Inflammatory macrophage (primary cell): ENCODE measurements around the gene ANO1.
"Not testable (repeated sequence)": the region's sequence is repeated elsewhere in the genome, so short reads cannot be mapped to it uniquely, and the experiment has no call there.

Source experiments
- DNase-seq, 2 donors: peaks; one replicate each; pipeline ENCODE4 v3.0.0-alpha.2; 2020 to 2022

Gene ANO1

GRCh38 chr11:70194792-70195791 lies 117.0 kb downstream of the ANO1 start:
- DNase-seq, result no peak

GRCh38 chr11:70200212-70200844 lies 122.2 kb downstream of the ANO1 start:
- no peak for DNase-seq

- not testable (repeated sequence) for DNase-seq
Observed at GRCh38 chr11:70201047-70201446, 122.9 kb downstream of the ANO1 start.

- DNase-seq, result peak; percentile 11 to 38
Observed at GRCh38 chr11:70201882-70202861, 124.1 kb downstream of the ANO1 start.

- DNase-seq, result peak; percentile 96 to 97
Observed at GRCh38 chr11:70202920-70203750, 125.0 kb downstream of the ANO1 start, which contains the start of gene FADD. Gene FADD (plus strand): TSS chr11:70203296. CDS start chr11:70203460, 164 bp downstream.

GRCh38 chr11:70203751-70204465 lies 125.8 kb downstream of the ANO1 start:
- DNase-seq, result peak; percentile 72 to 78

GRCh38 chr11:70204466-70204799 lies 126.3 kb downstream of the ANO1 start:
- DNase-seq, result no peak

GRCh38 chr11:70205049-70205725 lies 127.1 kb downstream of the ANO1 start:
- DNase-seq, result no peak

GRCh38 chr11:70205766-70206165 lies 127.6 kb downstream of the ANO1 start:
- DNase-seq, result no peak

GRCh38 chr11:70206226-70206981 lies 128.3 kb downstream of the ANO1 start:
- no peak for DNase-seq

GRCh38 chr11:70206982-70207376 lies 128.9 kb downstream of the ANO1 start:
- DNase-seq, result no peak

GRCh38 chr11:70207531-70208131 lies 129.5 kb downstream of the ANO1 start:
- DNase-seq, result no peak

- DNase-seq, result no peak
Observed at GRCh38 chr11:70209391-70209912, 131.3 kb downstream of the ANO1 start.

- DNase-seq, result no peak
Observed at GRCh38 chr11:70210051-70210501, 132.0 kb downstream of the ANO1 start.

- DNase-seq, result no peak
Observed at GRCh38 chr11:70210530-70210929, 132.4 kb downstream of the ANO1 start.

- DNase-seq, result no peak
Observed at GRCh38 chr11:70212227-70212811, 134.2 kb downstream of the ANO1 start.

- not testable (repeated sequence) for DNase-seq
Observed at GRCh38 chr11:70217388-70217787, 139.3 kb downstream of the ANO1 start.

GRCh38 chr11:70218076-70218475 lies 140.0 kb downstream of the ANO1 start:
- DNase-seq, result not testable (repeated sequence)
